Retina (tissue), 1 donor: ENCODE measurements around the gene KIF22.
A peak's percentile ranks its signal among the peaks of the same experiment; 100 is the strongest.
"Not testable (repeated sequence)": the region's sequence is repeated elsewhere in the genome, so short reads cannot be mapped to it uniquely, and the experiment has no call there.

Source experiments
- DNase-seq: peaks from one replicate; pipeline ENCODE4 v3.0.0-alpha.2; 2016

Gene KIF22

GRCh38 chr16:29790183-29790948 is at the start of gene KIF22:
TSS of gene KIF22 (plus strand) at chr16:29790751. CDS start at chr16:29790760, 9 bp downstream.
- DNase-seq: peak; percentile 99

DNA sequence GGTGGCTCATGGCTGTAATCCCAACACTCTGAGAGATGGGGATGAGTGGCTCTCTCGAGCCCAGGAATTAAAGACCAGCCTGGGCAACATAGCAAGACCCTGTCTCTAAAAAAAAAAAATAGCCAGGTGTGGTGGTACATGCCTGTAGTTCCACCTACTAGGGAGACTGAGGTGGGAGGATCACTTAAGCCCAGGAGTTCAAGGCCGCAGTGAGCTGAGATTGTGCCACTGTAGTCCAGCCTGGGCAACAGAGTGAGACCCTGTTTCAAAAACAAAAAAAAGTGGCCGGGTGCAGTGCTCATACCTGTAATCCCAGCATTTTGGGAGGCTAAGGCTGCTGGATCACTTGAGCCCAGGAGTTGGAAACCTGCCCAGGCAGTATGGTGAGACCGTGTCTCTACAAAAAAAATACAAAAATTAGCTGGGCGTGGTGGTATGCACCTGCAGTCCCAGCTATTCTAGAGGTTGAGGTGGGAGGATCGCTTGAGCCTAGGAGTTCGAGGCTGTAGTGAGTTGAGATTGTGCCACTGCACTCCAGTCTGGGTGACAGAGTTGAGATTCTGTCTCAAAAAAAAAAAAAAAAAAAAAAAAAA is 47.8 kb upstream of the KIF22 start:
- DNase-seq: no peak

GRCh38 chr16:29743475-29743826 is 47.1 kb upstream of the KIF22 start:
- no peak for DNase-seq

DNA sequence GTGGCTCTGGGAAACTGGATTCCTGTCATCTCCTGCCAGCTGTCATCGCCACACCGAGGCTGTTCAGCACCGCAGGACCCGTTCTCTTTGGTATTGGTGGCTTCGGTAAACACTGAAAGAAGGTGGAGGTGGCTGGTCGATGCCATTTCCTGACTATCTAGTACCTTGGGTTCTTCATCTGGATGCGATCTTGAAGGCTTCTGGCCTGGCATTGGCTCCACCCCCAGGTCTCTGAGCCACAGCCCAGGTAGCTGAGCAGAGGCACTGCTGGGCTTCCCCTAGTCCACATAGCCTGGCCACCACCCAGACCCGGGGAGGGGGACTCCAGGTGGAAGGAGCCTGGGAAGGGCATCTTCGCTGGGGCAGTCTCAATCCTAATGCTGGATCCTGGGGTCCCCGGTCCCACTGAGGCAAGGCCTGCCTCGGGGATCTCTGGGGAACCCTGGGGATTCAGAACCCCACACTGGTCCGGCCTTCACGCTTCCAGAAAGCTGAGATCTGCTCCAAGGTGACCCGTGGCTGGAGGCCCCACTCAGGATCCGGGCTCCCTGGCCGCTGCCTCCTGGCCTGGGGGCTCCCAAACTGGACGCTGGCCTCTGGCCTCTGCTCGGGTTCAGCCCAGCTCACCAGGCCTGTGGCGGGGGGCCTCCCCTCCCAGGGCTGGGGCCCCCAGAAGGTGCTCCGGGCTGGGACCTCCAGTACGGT is 46.6 kb upstream of the KIF22 start:
- no peak for DNase-seq

- DNase-seq: no peak
These were observed 45.9 kb upstream of the KIF22 start for GRCh38 chr16:29744541-29745101.

- no peak for DNase-seq
These were observed 45.3 kb upstream of the KIF22 start for GRCh38 chr16:29745121-29745852.

DNA sequence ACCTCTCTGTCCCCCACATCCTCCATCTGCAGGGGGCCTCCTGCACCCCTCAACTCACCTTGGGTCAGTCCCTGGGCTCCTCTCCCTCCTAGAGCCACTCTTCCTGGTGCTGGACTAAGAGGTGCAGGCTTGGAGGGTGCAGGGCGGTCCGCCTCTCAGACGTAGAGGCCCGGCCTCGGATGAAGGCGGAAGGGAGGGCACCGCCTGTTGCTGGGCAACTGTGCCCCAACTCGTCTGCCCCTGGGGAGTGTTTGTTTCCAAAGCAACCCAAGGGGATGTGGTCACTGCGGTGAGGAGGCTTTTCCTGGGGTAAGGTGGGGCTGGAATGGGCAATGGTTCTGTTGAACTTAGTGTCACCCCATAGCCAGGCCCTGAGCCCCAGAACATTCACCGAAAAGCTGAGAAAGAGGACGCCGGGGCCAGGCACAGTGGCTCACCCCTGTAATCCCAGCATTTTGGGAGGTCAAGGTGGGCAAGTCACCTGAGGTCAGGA is 44.7 kb upstream of the KIF22 start, which contains the start of gene C16orf54:
C16orf54 (minus strand) TSS at position 138 of the 493 bp plus-strand sequence. CDS start 1,039 bp downstream, outside the sequence.
- no peak for DNase-seq

GRCh38 chr16:29746518-29746917 is 44.0 kb upstream of the KIF22 start:
- DNase-seq: not testable (repeated sequence)

GRCh38 chr16:29747947-29748759 is 42.4 kb upstream of the KIF22 start:
- no peak for DNase-seq

DNA sequence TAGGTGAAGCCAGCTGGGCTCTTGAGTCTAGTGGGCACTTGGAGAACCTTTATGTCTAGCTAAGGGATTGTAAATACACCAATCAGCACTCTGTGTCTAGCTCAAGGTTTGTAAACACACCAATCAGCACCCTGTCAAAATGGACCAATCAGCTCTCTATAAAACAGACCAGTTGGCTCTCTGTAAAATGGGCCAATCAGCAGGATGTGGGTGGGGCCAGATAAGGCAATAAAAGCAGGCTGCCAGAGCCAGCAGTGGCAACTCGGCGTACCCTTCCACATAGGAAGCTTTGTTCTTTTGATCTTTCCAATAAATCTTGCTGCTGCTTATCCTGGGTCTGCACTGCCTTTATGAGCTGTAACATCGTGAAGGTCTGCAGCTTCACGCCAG is 41.8 kb upstream of the KIF22 start:
- not testable (repeated sequence) for DNase-seq

- no peak for DNase-seq
These were observed 37.0 kb upstream of the KIF22 start for GRCh38 chr16:29753516-29753915.

- no peak for DNase-seq
These were observed 33.9 kb upstream of the KIF22 start for GRCh38 chr16:29756654-29757053.

GRCh38 chr16:29757086-29757485 is 33.5 kb upstream of the KIF22 start:
- not testable (repeated sequence) for DNase-seq

- no peak for DNase-seq
These were observed 32.5 kb upstream of the KIF22 start for GRCh38 chr16:29757950-29758466.

DNA sequence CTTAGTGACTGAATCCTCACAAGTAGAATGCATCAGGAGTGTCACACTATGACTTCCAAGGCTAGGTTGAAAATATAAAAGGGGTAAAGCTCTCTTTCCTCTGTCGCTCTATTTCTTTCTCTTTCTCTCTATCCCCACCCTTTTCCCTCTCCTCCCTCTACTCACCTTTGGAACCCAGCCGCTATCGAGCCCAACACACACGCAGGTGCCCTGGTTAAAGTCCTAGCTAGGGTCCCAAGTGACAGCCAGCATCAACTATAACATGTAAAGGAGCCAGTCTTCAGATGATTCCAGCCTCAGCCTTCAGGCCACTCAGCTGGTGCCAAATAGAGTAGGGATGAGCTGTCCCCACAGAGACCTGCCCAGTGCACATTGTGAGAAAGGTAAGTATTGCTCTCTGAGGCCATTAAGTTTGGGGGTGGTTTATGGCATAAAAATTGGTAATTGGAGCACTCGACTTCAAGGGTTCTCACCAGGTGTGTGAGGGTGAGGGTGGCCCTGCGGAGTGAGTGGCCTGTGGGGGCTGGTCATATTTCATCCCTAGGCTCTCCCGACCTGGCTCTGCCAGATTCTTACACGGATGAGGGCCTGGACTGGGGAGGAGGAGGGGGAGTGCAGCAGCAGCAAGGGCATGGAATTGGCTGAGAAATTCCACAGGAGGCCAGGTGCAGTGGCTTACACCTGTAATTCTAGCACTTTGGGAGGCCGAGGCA is 29.8 kb upstream of the KIF22 start:
- no peak for DNase-seq

DNA sequence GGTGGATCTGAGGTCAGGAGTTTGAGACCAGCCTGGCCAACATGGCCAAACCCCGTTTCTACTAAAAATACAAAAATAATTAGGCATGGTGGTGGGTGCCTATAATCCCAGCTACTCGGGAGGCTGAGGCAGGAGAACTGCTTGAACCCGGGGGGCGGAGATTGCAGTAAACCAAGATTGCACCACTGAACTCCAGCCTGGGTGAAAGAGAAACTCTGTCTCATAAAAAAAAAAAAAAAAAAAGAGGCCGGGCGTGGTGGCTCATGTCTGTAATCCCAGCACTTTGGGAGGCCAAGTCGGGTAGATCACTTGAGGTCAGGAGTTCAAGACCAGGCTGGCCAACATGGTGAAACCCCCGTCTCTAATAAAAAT is 29.3 kb upstream of the KIF22 start:
- DNase-seq: not testable (repeated sequence)

DNA sequence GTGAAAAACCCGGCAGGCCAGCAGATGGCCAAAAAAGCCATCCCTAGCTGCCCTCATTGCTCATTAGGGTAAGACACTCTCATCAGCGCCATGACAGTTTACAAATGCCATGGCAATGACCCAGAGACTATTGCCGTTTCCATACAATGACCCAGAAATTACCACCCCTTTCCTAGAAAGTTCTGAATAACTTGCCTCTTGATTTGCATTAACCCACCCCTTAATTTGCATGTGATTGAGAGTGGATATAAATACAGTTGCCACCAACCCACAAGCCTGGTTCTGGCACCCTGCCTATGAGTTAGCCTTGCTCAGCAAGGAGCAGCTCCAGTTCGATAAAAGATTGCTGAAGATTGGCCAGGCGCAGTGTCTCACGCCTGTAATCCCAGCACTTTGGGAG is 28.7 kb upstream of the KIF22 start:
- no peak for DNase-seq

GRCh38 chr16:29763326-29763725 is 27.2 kb upstream of the KIF22 start:
- DNase-seq: no peak

- no peak for DNase-seq
These were observed 25.2 kb upstream of the KIF22 start for GRCh38 chr16:29765167-29766032.

DNA sequence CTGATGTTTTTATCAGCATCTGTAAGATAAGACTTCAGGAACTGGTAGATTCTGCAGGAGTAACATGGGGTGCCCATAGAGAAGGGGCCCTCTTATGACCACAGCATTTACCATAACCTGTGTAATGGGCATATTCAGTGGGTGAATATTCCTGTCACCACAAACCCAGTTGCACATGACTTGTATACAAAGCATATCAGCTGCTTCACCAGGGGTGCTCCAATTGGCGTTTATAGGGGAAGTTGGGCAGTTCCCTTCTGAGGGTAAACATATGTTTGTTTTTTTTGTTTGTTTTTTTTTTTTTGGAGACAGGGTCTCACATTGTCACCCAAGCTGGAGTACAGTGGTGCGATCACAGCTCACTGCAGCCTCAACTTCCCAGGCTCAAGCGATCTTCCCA is 24.0 kb upstream of the KIF22 start:
- no peak for DNase-seq
